C4-2B (cell line): ENCODE results near the gene LDHB.

Experiments
- ZFX ChIP-seq: fragments of 450-650 bp; IDR thresholded peaks from 2 replicates; pipeline ENCODE4 v1.6.1; 2017
- TF ChIP-seq, protein P1 (sequence below): fragments of 450-650 bp; conservative IDR thresholded peaks from 2 replicates; pipeline ENCODE4 v1.5.1; 2017; ENCODE audit warnings: mild to moderate bottlenecking

DNA sequence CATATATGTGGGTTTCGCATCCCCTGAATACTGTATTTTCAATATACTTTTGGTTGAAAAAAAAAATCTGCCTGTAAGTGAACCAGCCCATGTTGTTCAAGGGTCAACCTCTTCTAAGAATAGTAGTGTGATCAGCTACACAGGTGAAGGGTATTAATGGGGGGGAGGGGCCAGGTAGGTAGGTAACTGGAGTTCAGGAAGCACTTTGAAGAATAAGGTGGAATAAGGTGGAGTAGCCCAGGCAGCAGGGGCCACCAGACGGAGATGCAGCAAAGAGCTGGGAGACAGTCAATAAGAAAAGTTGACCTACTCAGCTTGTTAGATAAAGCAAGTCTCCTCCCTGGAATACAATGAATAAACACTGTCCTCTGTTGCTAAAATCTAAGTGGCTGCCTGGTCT, 9.3 kb downstream of the LDHB start:
- TF ChIP-seq, protein P1, sequence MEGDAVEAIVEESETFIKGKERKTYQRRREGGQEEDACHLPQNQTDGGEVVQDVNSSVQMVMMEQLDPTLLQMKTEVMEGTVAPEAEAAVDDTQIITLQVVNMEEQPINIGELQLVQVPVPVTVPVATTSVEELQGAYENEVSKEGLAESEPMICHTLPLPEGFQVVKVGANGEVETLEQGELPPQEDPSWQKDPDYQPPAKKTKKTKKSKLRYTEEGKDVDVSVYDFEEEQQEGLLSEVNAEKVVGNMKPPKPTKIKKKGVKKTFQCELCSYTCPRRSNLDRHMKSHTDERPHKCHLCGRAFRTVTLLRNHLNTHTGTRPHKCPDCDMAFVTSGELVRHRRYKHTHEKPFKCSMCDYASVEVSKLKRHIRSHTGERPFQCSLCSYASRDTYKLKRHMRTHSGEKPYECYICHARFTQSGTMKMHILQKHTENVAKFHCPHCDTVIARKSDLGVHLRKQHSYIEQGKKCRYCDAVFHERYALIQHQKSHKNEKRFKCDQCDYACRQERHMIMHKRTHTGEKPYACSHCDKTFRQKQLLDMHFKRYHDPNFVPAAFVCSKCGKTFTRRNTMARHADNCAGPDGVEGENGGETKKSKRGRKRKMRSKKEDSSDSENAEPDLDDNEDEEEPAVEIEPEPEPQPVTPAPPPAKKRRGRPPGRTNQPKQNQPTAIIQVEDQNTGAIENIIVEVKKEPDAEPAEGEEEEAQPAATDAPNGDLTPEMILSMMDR, result no peak
- no peak for TF ChIP-seq ZFX
